ENCODE results near the gene SCD5.

Gene SCD5

DNA sequence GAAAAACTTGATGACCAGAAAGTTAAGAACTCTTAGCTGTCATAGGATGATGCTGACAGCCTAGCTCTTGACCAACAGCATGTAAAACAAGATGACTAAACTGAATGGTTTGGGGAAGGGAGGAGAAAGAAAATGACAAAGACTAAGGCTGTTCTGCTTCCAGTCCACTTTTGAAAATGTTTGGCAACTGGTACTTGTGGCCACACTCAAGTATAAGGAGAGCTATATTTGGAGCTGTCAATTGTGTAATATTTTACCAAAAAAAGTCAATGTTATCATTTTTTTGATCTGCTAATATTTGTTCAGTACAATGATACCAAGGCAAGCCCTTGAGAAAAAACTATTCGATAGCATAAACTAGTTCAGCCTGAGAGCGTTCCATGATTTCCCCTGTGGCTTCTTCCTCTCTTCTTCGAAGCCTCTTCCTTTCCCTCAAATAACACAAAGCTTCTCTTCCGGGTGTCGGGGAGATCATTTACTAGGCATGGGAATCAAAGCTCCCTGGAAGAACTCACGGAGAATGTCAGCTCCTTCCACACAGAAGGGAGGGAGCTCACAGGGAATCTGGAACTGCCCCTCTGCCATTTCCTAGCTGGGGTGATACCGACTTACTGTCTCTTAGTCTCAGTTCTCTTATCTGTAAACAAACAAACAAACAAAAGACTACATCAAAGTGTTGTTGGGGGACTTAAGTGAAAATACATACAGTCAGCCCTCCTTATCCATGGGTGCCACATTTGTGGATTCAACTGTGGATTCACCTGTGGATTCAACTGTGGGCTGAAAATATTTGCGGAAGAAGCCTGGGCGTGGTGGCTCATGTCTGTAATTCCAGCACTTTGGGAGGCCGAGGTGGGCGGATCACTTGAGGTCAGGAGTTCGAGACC lies 82.6 kb downstream of the SCD5 start:
- DNase-seq (ENCODE audit: low read depth in 1 of 2, low spot score in 1 of 2), result no peak
- H3K27me3 ChIP-seq (ENCODE audit: insufficient read depth, poor library complexity, severe bottlenecking), result no peaks in the 10 kb centered on the region
- H3K27ac ChIP-seq (replicated peaks), result no peak overlapping the region
- no peak for TF ChIP-seq POLR2AphosphoS5 (IDR thresholded peaks at IDR 0.05; ENCODE audit: low read depth)
- TF ChIP-seq SPI1 (IDR thresholded peaks at IDR 0.05; ENCODE audit: borderline replicate concordance, low read depth), result no peak
- TF ChIP-seq, protein P1, sequence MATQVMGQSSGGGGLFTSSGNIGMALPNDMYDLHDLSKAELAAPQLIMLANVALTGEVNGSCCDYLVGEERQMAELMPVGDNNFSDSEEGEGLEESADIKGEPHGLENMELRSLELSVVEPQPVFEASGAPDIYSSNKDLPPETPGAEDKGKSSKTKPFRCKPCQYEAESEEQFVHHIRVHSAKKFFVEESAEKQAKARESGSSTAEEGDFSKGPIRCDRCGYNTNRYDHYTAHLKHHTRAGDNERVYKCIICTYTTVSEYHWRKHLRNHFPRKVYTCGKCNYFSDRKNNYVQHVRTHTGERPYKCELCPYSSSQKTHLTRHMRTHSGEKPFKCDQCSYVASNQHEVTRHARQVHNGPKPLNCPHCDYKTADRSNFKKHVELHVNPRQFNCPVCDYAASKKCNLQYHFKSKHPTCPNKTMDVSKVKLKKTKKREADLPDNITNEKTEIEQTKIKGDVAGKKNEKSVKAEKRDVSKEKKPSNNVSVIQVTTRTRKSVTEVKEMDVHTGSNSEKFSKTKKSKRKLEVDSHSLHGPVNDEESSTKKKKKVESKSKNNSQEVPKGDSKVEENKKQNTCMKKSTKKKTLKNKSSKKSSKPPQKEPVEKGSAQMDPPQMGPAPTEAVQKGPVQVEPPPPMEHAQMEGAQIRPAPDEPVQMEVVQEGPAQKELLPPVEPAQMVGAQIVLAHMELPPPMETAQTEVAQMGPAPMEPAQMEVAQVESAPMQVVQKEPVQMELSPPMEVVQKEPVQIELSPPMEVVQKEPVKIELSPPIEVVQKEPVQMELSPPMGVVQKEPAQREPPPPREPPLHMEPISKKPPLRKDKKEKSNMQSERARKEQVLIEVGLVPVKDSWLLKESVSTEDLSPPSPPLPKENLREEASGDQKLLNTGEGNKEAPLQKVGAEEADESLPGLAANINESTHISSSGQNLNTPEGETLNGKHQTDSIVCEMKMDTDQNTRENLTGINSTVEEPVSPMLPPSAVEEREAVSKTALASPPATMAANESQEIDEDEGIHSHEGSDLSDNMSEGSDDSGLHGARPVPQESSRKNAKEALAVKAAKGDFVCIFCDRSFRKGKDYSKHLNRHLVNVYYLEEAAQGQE (IDR thresholded peaks at IDR 0.05; ENCODE audit: insufficient replicate concordance, low read depth), result no peak
- no peak for TF ChIP-seq GABPA (IDR thresholded peaks at IDR 0.05; ENCODE audit: low read depth)
- TF ChIP-seq, protein P2, sequence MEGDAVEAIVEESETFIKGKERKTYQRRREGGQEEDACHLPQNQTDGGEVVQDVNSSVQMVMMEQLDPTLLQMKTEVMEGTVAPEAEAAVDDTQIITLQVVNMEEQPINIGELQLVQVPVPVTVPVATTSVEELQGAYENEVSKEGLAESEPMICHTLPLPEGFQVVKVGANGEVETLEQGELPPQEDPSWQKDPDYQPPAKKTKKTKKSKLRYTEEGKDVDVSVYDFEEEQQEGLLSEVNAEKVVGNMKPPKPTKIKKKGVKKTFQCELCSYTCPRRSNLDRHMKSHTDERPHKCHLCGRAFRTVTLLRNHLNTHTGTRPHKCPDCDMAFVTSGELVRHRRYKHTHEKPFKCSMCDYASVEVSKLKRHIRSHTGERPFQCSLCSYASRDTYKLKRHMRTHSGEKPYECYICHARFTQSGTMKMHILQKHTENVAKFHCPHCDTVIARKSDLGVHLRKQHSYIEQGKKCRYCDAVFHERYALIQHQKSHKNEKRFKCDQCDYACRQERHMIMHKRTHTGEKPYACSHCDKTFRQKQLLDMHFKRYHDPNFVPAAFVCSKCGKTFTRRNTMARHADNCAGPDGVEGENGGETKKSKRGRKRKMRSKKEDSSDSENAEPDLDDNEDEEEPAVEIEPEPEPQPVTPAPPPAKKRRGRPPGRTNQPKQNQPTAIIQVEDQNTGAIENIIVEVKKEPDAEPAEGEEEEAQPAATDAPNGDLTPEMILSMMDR (IDR thresholded peaks at IDR 0.05; ENCODE audit: insufficient read depth, low read length), result no peak
- no peak overlapping the region for H3K4me3 ChIP-seq (replicated peaks; ENCODE audit: insufficient read depth, low read length)

DNA sequence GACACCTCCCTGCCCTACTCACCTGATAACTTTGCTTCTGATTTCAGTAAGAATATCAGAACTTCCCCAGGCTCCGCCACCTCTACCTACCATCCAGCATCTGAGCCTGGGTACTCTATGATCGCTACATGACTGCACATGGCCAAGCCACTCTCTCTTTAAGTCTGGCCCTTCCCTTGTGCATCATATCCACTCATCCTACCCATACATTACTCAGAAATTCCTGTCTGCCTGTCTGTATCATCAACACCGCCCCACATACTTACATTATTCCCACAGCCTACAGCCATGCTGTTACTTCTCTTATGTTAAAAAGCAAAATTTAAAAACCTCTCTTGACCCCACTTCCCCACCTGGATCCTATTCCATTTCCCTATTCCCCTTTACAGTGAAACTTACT lies 84.7 kb downstream of the SCD5 start:
- no peak overlapping the region for H3K27ac ChIP-seq (replicated peaks)
- H3K27me3 ChIP-seq (ENCODE audit: insufficient read depth, poor library complexity, severe bottlenecking), result no peaks in the 10 kb centered on the region
- TF ChIP-seq, protein P2 (IDR thresholded peaks at IDR 0.05; ENCODE audit: insufficient read depth, low read length), result no peak
- TF ChIP-seq GABPA (IDR thresholded peaks at IDR 0.05; ENCODE audit: low read depth) (no peak), POLR2AphosphoS5 (IDR thresholded peaks at IDR 0.05; ENCODE audit: low read depth) (no peak), SPI1 (IDR thresholded peaks at IDR 0.05; ENCODE audit: borderline replicate concordance, low read depth) (no peak)
- TF ChIP-seq, protein P1 (IDR thresholded peaks at IDR 0.05; ENCODE audit: insufficient replicate concordance, low read depth), result no peak
- H3K4me3 ChIP-seq (replicated peaks; ENCODE audit: insufficient read depth, low read length), result no peak overlapping the region
- no peak for DNase-seq (ENCODE audit: low read depth in 1 of 2, low spot score in 1 of 2)

DNA sequence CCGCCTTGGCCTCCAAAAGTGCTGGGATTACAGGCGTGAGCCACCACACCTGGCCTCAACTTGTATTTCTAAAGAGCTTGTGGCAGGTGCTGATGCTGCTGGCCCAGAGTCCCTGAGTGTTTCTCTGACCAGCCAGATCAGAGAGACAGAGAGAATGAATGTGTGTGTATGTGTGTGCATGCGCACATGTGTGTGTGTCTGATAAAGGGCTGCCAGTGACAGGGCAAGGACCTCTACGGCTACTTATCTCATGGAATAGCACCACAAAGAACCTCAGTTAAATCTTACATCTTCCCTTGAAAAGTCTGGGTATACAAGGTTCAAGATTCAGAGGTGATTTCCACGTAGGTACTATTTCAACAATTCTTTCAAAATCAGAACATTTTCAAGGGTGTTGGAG lies 86.0 kb downstream of the SCD5 start:
- Histone ChIP-seq H3K27ac (replicated peaks) (no peak overlapping the region), H3K27me3 (ENCODE audit: insufficient read depth, poor library complexity, severe bottlenecking) (no peaks in the 10 kb centered on the region), H3K4me3 (replicated peaks; ENCODE audit: insufficient read depth, low read length) (no peak overlapping the region)
- TF ChIP-seq, protein P2 (IDR thresholded peaks at IDR 0.05; ENCODE audit: insufficient read depth, low read length), result no peak
- TF ChIP-seq POLR2AphosphoS5 (IDR thresholded peaks at IDR 0.05; ENCODE audit: low read depth), result no peak
- no peak for TF ChIP-seq GABPA (IDR thresholded peaks at IDR 0.05; ENCODE audit: low read depth)
- TF ChIP-seq, protein P1 (IDR thresholded peaks at IDR 0.05; ENCODE audit: insufficient replicate concordance, low read depth), result no peak
- TF ChIP-seq SPI1 (IDR thresholded peaks at IDR 0.05; ENCODE audit: borderline replicate concordance, low read depth), result no peak
- DNase-seq (ENCODE audit: low read depth in 1 of 2, low spot score in 1 of 2), result no peak

Measured in HL-60 (cell line).